ENCODE results near the gene CALHM2. TPM values are rescaled to one million over a fixed set of nuclear protein-coding genes. Genes with fewer than 3 reads are reported as not detected.

Gene CALHM2
- total RNA-seq, 1 donor from 2014 or later: 10.1 TPM

GRCh38 chr10:103415581-103415980 lies 36.6 kb downstream of the CALHM2 start:
- DNase-seq: no peak

- DNase-seq: no peak
Observed at GRCh38 chr10:103413564-103413963, 38.6 kb downstream of the CALHM2 start.

- DNase-seq: no peak
Observed at GRCh38 chr10:103397191-103397825, 54.9 kb downstream of the CALHM2 start.

- DNase-seq: no peak
Observed at GRCh38 chr10:103396789-103397087, 55.4 kb downstream of the CALHM2 start.

Other genes with a start within 250 kb of the CALHM2 start
- gene RPEL1, start 206.5 kb downstream of the CALHM2 start, total RNA-seq: not detected
- 1.0 TPM for gene INA, start 175.2 kb downstream of the CALHM2 start, total RNA-seq
- gene PCGF6, start 101.2 kb downstream of the CALHM2 start, total RNA-seq: 13.7 TPM
- gene TAF5, start 84.4 kb downstream of the CALHM2 start, total RNA-seq: 4.1 TPM
- gene ATP5MK, start 55.9 kb downstream of the CALHM2 start, total RNA-seq: 102 TPM
- 36.0 TPM for gene PDCD11, start 55.7 kb downstream of the CALHM2 start, total RNA-seq
- gene CALHM1, start 6.5 kb upstream of the CALHM2 start, total RNA-seq: 0.10 TPM
- gene CALHM3, start 26.9 kb upstream of the CALHM2 start, total RNA-seq: not detected
- 46.2 TPM for gene NEURL1, start 41.3 kb upstream of the CALHM2 start, total RNA-seq

Data from tongue (tissue), 2 donors.